Hepatocyte (in vitro differentiated cells): ENCODE measurements around the gene CUTA.

Source experiments
- EZH2 ChIP-seq: fragments of 200-600 bp; sonication (generic); IDR thresholded peaks from 2 replicates; pipeline ENCODE4 v1.6.1; 2016; ENCODE audit warnings: antibody characterized with exemption, mild to moderate bottlenecking, borderline replicate concordance
- TF ChIP-seq, protein P1 (sequence below): fragments of 200-600 bp; sonication (generic); IDR thresholded peaks from 2 replicates; pipeline ENCODE4 v1.5.1; 2016; ENCODE audit warnings: antibody characterized with exemption, mild to moderate bottlenecking; ENCODE audit not compliant: poor library complexity

DNA sequence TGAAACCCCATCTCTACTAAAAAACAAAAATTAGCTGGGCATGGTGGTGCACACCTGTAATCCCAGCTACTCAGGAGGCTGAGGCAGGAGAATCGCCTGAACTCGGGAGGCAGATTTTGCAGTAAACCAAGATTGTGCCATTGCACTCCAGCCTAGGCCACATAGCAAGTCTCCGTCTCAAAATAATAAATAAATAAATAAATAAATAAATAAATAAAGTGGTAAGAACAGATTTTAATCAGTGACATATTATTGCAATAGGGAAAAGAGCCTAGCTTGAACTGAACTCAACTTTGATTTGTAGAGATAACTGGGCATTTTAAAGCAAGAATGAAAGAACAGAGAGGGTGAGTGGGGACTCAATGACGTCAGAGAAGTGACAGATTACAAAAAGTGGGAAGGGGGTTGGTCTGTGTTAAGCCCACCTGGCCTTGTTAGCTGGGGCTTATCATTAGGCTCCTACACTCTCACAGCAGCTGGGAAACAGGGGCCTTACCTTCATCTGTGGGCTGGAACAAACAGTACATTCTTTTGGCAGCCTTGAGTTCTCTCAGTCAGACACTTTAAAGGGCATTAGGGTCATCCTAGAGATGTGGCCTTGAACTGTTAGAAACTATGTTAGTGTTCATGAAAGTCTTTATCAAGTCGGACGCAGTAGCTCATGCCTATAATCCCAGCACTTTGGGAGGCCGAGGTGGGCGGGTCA, 50.7 kb downstream of the CUTA start:
- TF ChIP-seq, protein P1, sequence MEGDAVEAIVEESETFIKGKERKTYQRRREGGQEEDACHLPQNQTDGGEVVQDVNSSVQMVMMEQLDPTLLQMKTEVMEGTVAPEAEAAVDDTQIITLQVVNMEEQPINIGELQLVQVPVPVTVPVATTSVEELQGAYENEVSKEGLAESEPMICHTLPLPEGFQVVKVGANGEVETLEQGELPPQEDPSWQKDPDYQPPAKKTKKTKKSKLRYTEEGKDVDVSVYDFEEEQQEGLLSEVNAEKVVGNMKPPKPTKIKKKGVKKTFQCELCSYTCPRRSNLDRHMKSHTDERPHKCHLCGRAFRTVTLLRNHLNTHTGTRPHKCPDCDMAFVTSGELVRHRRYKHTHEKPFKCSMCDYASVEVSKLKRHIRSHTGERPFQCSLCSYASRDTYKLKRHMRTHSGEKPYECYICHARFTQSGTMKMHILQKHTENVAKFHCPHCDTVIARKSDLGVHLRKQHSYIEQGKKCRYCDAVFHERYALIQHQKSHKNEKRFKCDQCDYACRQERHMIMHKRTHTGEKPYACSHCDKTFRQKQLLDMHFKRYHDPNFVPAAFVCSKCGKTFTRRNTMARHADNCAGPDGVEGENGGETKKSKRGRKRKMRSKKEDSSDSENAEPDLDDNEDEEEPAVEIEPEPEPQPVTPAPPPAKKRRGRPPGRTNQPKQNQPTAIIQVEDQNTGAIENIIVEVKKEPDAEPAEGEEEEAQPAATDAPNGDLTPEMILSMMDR, result no peak
- no peak for TF ChIP-seq EZH2
